HepG2 (cell line): ENCODE data around the gene CLEC20A.
A peak's percentile ranks its signal among the peaks of the same experiment; 100 is the strongest.

ENCODE experiments used
- FLYWCH1 ChIP-seq: sonication (generic); formaldehyde crosslinking; IDR thresholded peaks from 2 replicates; pipeline ENCODE4 v1.8.1; 2023; ENCODE audit warnings: mild to moderate bottlenecking, missing genetic modification reagents
- FOSL2 ChIP-seq: sonication (generic); formaldehyde crosslinking; IDR thresholded peaks from 2 replicates; pipeline ENCODE4 v1.4.0; 2020; ENCODE audit warnings: missing genetic modification reagents
- NR2F6 ChIP-seq, 2 experiments: IDR thresholded peaks; 2 replicates each; pipeline ENCODE4 v1.6.1; 2016; ENCODE audit warnings: antibody characterized with exemption in 1 of 2, mild to moderate bottlenecking in 1 of 2
- RAD21 ChIP-seq: fragments of 450-650 bp; formaldehyde crosslinking; IDR thresholded peaks from 2 replicates; pipeline ENCODE4 v1.5.0; 2020; ENCODE audit warnings: mild to moderate bottlenecking
- SRSF1 ChIP-seq: fragments of 200-400 bp; formaldehyde crosslinking; optimal IDR thresholded peaks from 2 replicates; pipeline ENCODE3; 2017; ENCODE audit warnings: mild to moderate bottlenecking, low read depth, low read length, moderate library complexity
- TF ChIP-seq, protein P1 (sequence below): sonication (generic); formaldehyde crosslinking; IDR thresholded peaks from 2 replicates; pipeline ENCODE4 v1.5.0; 2020; ENCODE audit warnings: mild to moderate bottlenecking, missing genetic modification reagents, moderate library complexity

- TF ChIP-seq FLYWCH1 (CRISPR knock-in tag) (no peak), SRSF1 (no peak), FOSL2 (CRISPR knock-in tag) (no peak), NR2F6 (IDR thresholded peaks at IDR 0.05) (no peak), NR2F6 (CRISPR knock-in tag; IDR thresholded peaks at IDR 0.05) (no peak), RAD21 (CRISPR knock-in tag) (0 out of 2 replicates have a peak, but pooled peaks have one; percentile 25)
- TF ChIP-seq, protein P1, sequence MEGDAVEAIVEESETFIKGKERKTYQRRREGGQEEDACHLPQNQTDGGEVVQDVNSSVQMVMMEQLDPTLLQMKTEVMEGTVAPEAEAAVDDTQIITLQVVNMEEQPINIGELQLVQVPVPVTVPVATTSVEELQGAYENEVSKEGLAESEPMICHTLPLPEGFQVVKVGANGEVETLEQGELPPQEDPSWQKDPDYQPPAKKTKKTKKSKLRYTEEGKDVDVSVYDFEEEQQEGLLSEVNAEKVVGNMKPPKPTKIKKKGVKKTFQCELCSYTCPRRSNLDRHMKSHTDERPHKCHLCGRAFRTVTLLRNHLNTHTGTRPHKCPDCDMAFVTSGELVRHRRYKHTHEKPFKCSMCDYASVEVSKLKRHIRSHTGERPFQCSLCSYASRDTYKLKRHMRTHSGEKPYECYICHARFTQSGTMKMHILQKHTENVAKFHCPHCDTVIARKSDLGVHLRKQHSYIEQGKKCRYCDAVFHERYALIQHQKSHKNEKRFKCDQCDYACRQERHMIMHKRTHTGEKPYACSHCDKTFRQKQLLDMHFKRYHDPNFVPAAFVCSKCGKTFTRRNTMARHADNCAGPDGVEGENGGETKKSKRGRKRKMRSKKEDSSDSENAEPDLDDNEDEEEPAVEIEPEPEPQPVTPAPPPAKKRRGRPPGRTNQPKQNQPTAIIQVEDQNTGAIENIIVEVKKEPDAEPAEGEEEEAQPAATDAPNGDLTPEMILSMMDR, result peak; percentile 82
Observed at GRCh38 chr1:178501705-178502329, 5.1 kb upstream of the CLEC20A start.
